ENCODE results near the gene EEF1G. TPM values are rescaled to one million over a fixed set of nuclear protein-coding genes. Genes with fewer than 3 reads are reported as not detected.

The EEF1G gene
- polyA plus RNA-seq, 2 of the 4 experiments (the other 2 are of a cell fraction) = 1,570 to 1,728 TPM

GRCh38 chr11:62512961-62513360, 60.7 kb downstream of the EEF1G start:
- peaks cover 38% of the 10 kb centered on the region for H3K4me1 ChIP-seq

More at GRCh38 chr11:62512961-62513360, 60.7 kb downstream of the EEF1G start:
- FAIRE-seq (no peak), DNase-seq (ENCODE audit: low read depth in 1 of 2, low spot score in 1 of 2) (no peak), ATAC-seq (no peak)
- 87% methylated on average over 8 of the region's 8 CpGs for WGBS (ENCODE audit: missing lambda C conversion rate)
- Histone ChIP-seq H3K4me3 (no peak overlapping the region), H3K4me2 (no peak overlapping the region), H3K27ac (peak overlapping the region in 1 of 2 experiments; percentile 46; a peak in 2 of 6 replicates), H3K9me3 (no peaks in the 10 kb centered on the region)
- TF ChIP-seq E2F6 (IDR thresholded peaks at IDR 0.05; ENCODE audit: borderline replicate concordance, low read depth) (no peak), HDAC2 (IDR thresholded peaks at IDR 0.05) (no peak)
- ChIA-PET CTCF (interaction anchor here (3.2 to 7.9 kb wide), 2 partner anchors 31 to 88 kb away, joined by 15 to 82 read pairs; no protein-coding TSS in a partner anchor), POLR2A (no interaction called here)

Small RNAs within 50 kb of the gene (small RNA-seq; reads per million reads assigned to genes)
- gene AP001458.1 = 0 reads per million in 6 experiments
- 0 reads per million in 6 experiments for gene EEF1G
- gene MIR6747 = 0 to 1.4 (median 0) reads per million in 6 experiments

Other genes starting within 250 kb of the EEF1G start
- 13.6 and 19.5 TPM in 2 replicates for gene ASRGL1, start 236.4 kb downstream of the EEF1G start, polyA plus RNA-seq (2011; rRNA removed)
- 12.5 to 13.5 TPM (median 12.7 TPM) in 3 replicates for gene ASRGL1, start 236.4 kb downstream of the EEF1G start, polyA plus RNA-seq (2017; fragmentation: RNase III; extraction: RNeasy Plus Mini Kit Qiagen cat#74134 plus additional on column Dnase treatment)
- gene SCGB1A1, start 154.9 kb downstream of the EEF1G start, polyA plus RNA-seq (2011; rRNA removed) = 0.47 TPM in 1 of 2 replicates, not detected in the other
- gene SCGB1A1, start 154.9 kb downstream of the EEF1G start, polyA plus RNA-seq (2017; fragmentation: RNase III; extraction: RNeasy Plus Mini Kit Qiagen cat#74134 plus additional on column Dnase treatment) = not detected in 3 replicates
- gene AHNAK, start 27.1 kb downstream of the EEF1G start, polyA plus RNA-seq (2011; rRNA removed) = 82.0 and 98.0 TPM in 2 replicates
- 41.5 to 62.9 TPM (median 43.3 TPM) in 3 replicates for gene AHNAK, start 27.1 kb downstream of the EEF1G start, polyA plus RNA-seq (2017; fragmentation: RNase III; extraction: RNeasy Plus Mini Kit Qiagen cat#74134 plus additional on column Dnase treatment)
- 12.9 and 15.5 TPM in 2 replicates for gene TUT1, start 17.6 kb upstream of the EEF1G start, polyA plus RNA-seq (2011; rRNA removed)
- 9.9 to 11.7 TPM (median 11.1 TPM) in 3 replicates for gene TUT1, start 17.6 kb upstream of the EEF1G start, polyA plus RNA-seq (2017; fragmentation: RNase III; extraction: RNeasy Plus Mini Kit Qiagen cat#74134 plus additional on column Dnase treatment)
- 21.8 and 44.3 TPM in 2 replicates for gene MTA2, start 28.0 kb upstream of the EEF1G start, polyA plus RNA-seq (2011; rRNA removed)
- gene MTA2, start 28.0 kb upstream of the EEF1G start, polyA plus RNA-seq (2017; fragmentation: RNase III; extraction: RNeasy Plus Mini Kit Qiagen cat#74134 plus additional on column Dnase treatment) = 79.3 to 85.0 TPM (median 84.5 TPM) in 3 replicates
- gene EML3, start 38.9 kb upstream of the EEF1G start, polyA plus RNA-seq (2011; rRNA removed) = 15.2 and 19.7 TPM in 2 replicates
- gene EML3, start 38.9 kb upstream of the EEF1G start, polyA plus RNA-seq (2017; fragmentation: RNase III; extraction: RNeasy Plus Mini Kit Qiagen cat#74134 plus additional on column Dnase treatment) = 21.4 to 28.0 TPM (median 27.2 TPM) in 3 replicates
- gene ROM1, start 39.4 kb upstream of the EEF1G start, polyA plus RNA-seq (2011; rRNA removed) = 0.92 and 1.6 TPM in 2 replicates
- gene ROM1, start 39.4 kb upstream of the EEF1G start, polyA plus RNA-seq (2017; fragmentation: RNase III; extraction: RNeasy Plus Mini Kit Qiagen cat#74134 plus additional on column Dnase treatment) = 2.8 to 3.7 TPM (median 3.2 TPM) in 3 replicates
- 19.0 and 20.5 TPM in 2 replicates for gene B3GAT3, start 48.1 kb upstream of the EEF1G start, polyA plus RNA-seq (2011; rRNA removed)
- 38.1 to 41.0 TPM (median 40.9 TPM) in 3 replicates for gene B3GAT3, start 48.1 kb upstream of the EEF1G start, polyA plus RNA-seq (2017; fragmentation: RNase III; extraction: RNeasy Plus Mini Kit Qiagen cat#74134 plus additional on column Dnase treatment)
- 215 and 308 TPM in 2 replicates for gene GANAB, start 72.7 kb upstream of the EEF1G start, polyA plus RNA-seq (2011; rRNA removed)
- gene GANAB, start 72.7 kb upstream of the EEF1G start, polyA plus RNA-seq (2017; fragmentation: RNase III; extraction: RNeasy Plus Mini Kit Qiagen cat#74134 plus additional on column Dnase treatment) = 206 to 220 TPM (median 214 TPM) in 3 replicates
- gene INTS5, start 79.4 kb upstream of the EEF1G start, polyA plus RNA-seq (2011; rRNA removed) = 9.7 and 12.3 TPM in 2 replicates
- 11.2 to 11.8 TPM (median 11.3 TPM) in 3 replicates for gene INTS5, start 79.4 kb upstream of the EEF1G start, polyA plus RNA-seq (2017; fragmentation: RNase III; extraction: RNeasy Plus Mini Kit Qiagen cat#74134 plus additional on column Dnase treatment)
- 89.1 and 91.7 TPM in 2 replicates for gene C11orf98, start 91.3 kb upstream of the EEF1G start, polyA plus RNA-seq (2011; rRNA removed)
- 128 to 161 TPM (median 140 TPM) in 3 replicates for gene C11orf98, start 91.3 kb upstream of the EEF1G start, polyA plus RNA-seq (2017; fragmentation: RNase III; extraction: RNeasy Plus Mini Kit Qiagen cat#74134 plus additional on column Dnase treatment)
- gene CSKMT, start 91.4 kb upstream of the EEF1G start, polyA plus RNA-seq (2011; rRNA removed) = 5.4 and 5.7 TPM in 2 replicates
- 12.9 to 18.2 TPM (median 14.3 TPM) in 3 replicates for gene CSKMT, start 91.4 kb upstream of the EEF1G start, polyA plus RNA-seq (2017; fragmentation: RNase III; extraction: RNeasy Plus Mini Kit Qiagen cat#74134 plus additional on column Dnase treatment)
- gene UQCC3, start 97.8 kb upstream of the EEF1G start, polyA plus RNA-seq (2011; rRNA removed) = 13.9 and 20.2 TPM in 2 replicates
- gene UQCC3, start 97.8 kb upstream of the EEF1G start, polyA plus RNA-seq (2017; fragmentation: RNase III; extraction: RNeasy Plus Mini Kit Qiagen cat#74134 plus additional on column Dnase treatment) = 27.8 to 31.1 TPM (median 28.7 TPM) in 3 replicates
- gene LBHD1, start 98.4 kb upstream of the EEF1G start, polyA plus RNA-seq (2011; rRNA removed) = 4.1 and 5.3 TPM in 2 replicates
- gene LBHD1, start 98.4 kb upstream of the EEF1G start, polyA plus RNA-seq (2017; fragmentation: RNase III; extraction: RNeasy Plus Mini Kit Qiagen cat#74134 plus additional on column Dnase treatment) = 4.9 to 8.3 TPM (median 6.8 TPM) in 3 replicates
- 56.8 and 120 TPM in 2 replicates for gene UBXN1, start 105.2 kb upstream of the EEF1G start, polyA plus RNA-seq (2011; rRNA removed)
- gene UBXN1, start 105.2 kb upstream of the EEF1G start, polyA plus RNA-seq (2017; fragmentation: RNase III; extraction: RNeasy Plus Mini Kit Qiagen cat#74134 plus additional on column Dnase treatment) = 110 to 117 TPM (median 117 TPM) in 3 replicates
- gene LRRN4CL, start 115.6 kb upstream of the EEF1G start, polyA plus RNA-seq (2011; rRNA removed) = 0.03 and 0.04 TPM in 2 replicates
- gene LRRN4CL, start 115.6 kb upstream of the EEF1G start, polyA plus RNA-seq (2017; fragmentation: RNase III; extraction: RNeasy Plus Mini Kit Qiagen cat#74134 plus additional on column Dnase treatment) = 0.03 to 0.08 TPM (median 0.08 TPM) in 3 replicates
- 63.9 and 101 TPM in 2 replicates for gene BSCL2, start 133.5 kb upstream of the EEF1G start, polyA plus RNA-seq (2011; rRNA removed)
- 63.0 to 72.4 TPM (median 64.5 TPM) in 3 replicates for gene BSCL2, start 133.5 kb upstream of the EEF1G start, polyA plus RNA-seq (2017; fragmentation: RNase III; extraction: RNeasy Plus Mini Kit Qiagen cat#74134 plus additional on column Dnase treatment)
- gene GNG3, start 133.8 kb upstream of the EEF1G start, polyA plus RNA-seq (2011; rRNA removed) = not detected in 2 replicates
- 0.15 TPM in 1 of 3 replicates, not detected in the others for gene GNG3, start 133.8 kb upstream of the EEF1G start, polyA plus RNA-seq (2017; fragmentation: RNase III; extraction: RNeasy Plus Mini Kit Qiagen cat#74134 plus additional on column Dnase treatment)
- gene HNRNPUL2, start 153.6 kb upstream of the EEF1G start, polyA plus RNA-seq (2011; rRNA removed) = 31.4 and 31.6 TPM in 2 replicates
- 71.3 to 79.5 TPM (median 74.4 TPM) in 3 replicates for gene HNRNPUL2, start 153.6 kb upstream of the EEF1G start, polyA plus RNA-seq (2017; fragmentation: RNase III; extraction: RNeasy Plus Mini Kit Qiagen cat#74134 plus additional on column Dnase treatment)
- 42.6 and 44.0 TPM in 2 replicates for gene TTC9C, start 154.6 kb upstream of the EEF1G start, polyA plus RNA-seq (2011; rRNA removed)
- 32.6 to 34.1 TPM (median 33.5 TPM) in 3 replicates for gene TTC9C, start 154.6 kb upstream of the EEF1G start, polyA plus RNA-seq (2017; fragmentation: RNase III; extraction: RNeasy Plus Mini Kit Qiagen cat#74134 plus additional on column Dnase treatment)
- gene ZBTB3, start 180.3 kb upstream of the EEF1G start, polyA plus RNA-seq (2011; rRNA removed) = 3.0 and 3.1 TPM in 2 replicates
- 1.4 to 2.2 TPM (median 2.0 TPM) in 3 replicates for gene ZBTB3, start 180.3 kb upstream of the EEF1G start, polyA plus RNA-seq (2017; fragmentation: RNase III; extraction: RNeasy Plus Mini Kit Qiagen cat#74134 plus additional on column Dnase treatment)
- gene POLR2G, start 187.7 kb upstream of the EEF1G start, polyA plus RNA-seq (2011; rRNA removed) = 308 and 324 TPM in 2 replicates
- gene POLR2G, start 187.7 kb upstream of the EEF1G start, polyA plus RNA-seq (2017; fragmentation: RNase III; extraction: RNeasy Plus Mini Kit Qiagen cat#74134 plus additional on column Dnase treatment) = 186 to 199 TPM (median 188 TPM) in 3 replicates
- gene TAF6L, start 197.5 kb upstream of the EEF1G start, polyA plus RNA-seq (2011; rRNA removed) = 14.0 and 17.5 TPM in 2 replicates
- 20.8 to 23.5 TPM (median 22.7 TPM) in 3 replicates for gene TAF6L, start 197.5 kb upstream of the EEF1G start, polyA plus RNA-seq (2017; fragmentation: RNase III; extraction: RNeasy Plus Mini Kit Qiagen cat#74134 plus additional on column Dnase treatment)
- gene TMEM179B, start 213.5 kb upstream of the EEF1G start, polyA plus RNA-seq (2011; rRNA removed) = 64.7 and 105 TPM in 2 replicates
- 57.6 to 64.4 TPM (median 62.8 TPM) in 3 replicates for gene TMEM179B, start 213.5 kb upstream of the EEF1G start, polyA plus RNA-seq (2017; fragmentation: RNase III; extraction: RNeasy Plus Mini Kit Qiagen cat#74134 plus additional on column Dnase treatment)
- 20.6 and 26.5 TPM in 2 replicates for gene TMEM223, start 218.1 kb upstream of the EEF1G start, polyA plus RNA-seq (2011; rRNA removed)
- 20.1 to 24.3 TPM (median 23.5 TPM) in 3 replicates for gene TMEM223, start 218.1 kb upstream of the EEF1G start, polyA plus RNA-seq (2017; fragmentation: RNase III; extraction: RNeasy Plus Mini Kit Qiagen cat#74134 plus additional on column Dnase treatment)
- gene NXF1, start 231.5 kb upstream of the EEF1G start, polyA plus RNA-seq (2011; rRNA removed) = 35.5 and 50.7 TPM in 2 replicates
- 46.6 to 47.7 TPM (median 46.9 TPM) in 3 replicates for gene NXF1, start 231.5 kb upstream of the EEF1G start, polyA plus RNA-seq (2017; fragmentation: RNase III; extraction: RNeasy Plus Mini Kit Qiagen cat#74134 plus additional on column Dnase treatment)

Measured in A549 (cell line).